OCI-LY7 (cell line): ENCODE measurements around the gene TSPAN5. TPM values are rescaled to one million over a fixed set of nuclear protein-coding genes. Genes with fewer than 3 reads are reported as not detected.

Source experiments
- BruUV-seq: library from RNA; stranded (reverse); fragments of 400-500 nt; replicated peaks from 2 replicates; lab custom pipeline; 2021; lab: Mats Ljungman, UMichigan
- CTCF ChIA-PET: fragments of 300-600 bp; sonication (Branson Sonifier 250); formaldehyde crosslinking; loops from one replicate; lab custom pipeline; 2022; ENCODE audit warnings: antibody characterized with exemption; ENCODE audit not compliant: unreplicated experiment; lab: Charles Lee
- POLR2A ChIA-PET: fragments of 300-600 bp; sonication (Branson Sonifier 250); formaldehyde crosslinking; loops from one replicate; lab custom pipeline; 2022; ENCODE audit warnings: antibody characterized with exemption; lab: Charles Lee
- DNase-seq: peaks from one replicate; pipeline ENCODE4 v3.0.0-alpha.2; 2015; ENCODE audit warnings: low spot score
- H2AFZ ChIP-seq: fragments of 200-600 bp; sonication (generic), shearing (Covaris generic); 2 replicates; pipeline ENCODE4 v1.6.1; 2014; ENCODE audit warnings: mild to moderate bottlenecking, antibody characterized with exemption, low read length, moderate library complexity
- H3K27ac ChIP-seq: fragments of 200-600 bp; sonication (generic); 2 replicates; pipeline ENCODE4 v1.5.1; 2014; ENCODE audit warnings: mixed run types, low read depth, mild to moderate bottlenecking, moderate library complexity, low read length, inconsistent platforms; ENCODE audit not compliant: poor library complexity, severe bottlenecking
- H3K36me3 ChIP-seq: fragments of 200-600 bp; sonication (generic); 2 replicates; pipeline ENCODE4 v1.6.1; 2014; ENCODE audit warnings: mild to moderate bottlenecking, antibody characterized with exemption, low read length, moderate library complexity, mixed read lengths; ENCODE audit not compliant: insufficient read depth
- H3K4me1 ChIP-seq: fragments of 200-600 bp; sonication (generic); 2 replicates; pipeline ENCODE4 v1.5.1; 2014; ENCODE audit warnings: mild to moderate bottlenecking, low read length; ENCODE audit not compliant: insufficient read depth, poor library complexity, severe bottlenecking
- H3K4me2 ChIP-seq: fragments of 200-600 bp; sonication (generic); 2 replicates; pipeline ENCODE4 v1.6.1; 2014; ENCODE audit warnings: mild to moderate bottlenecking, low read length
- H3K4me3 ChIP-seq: fragments of 200-600 bp; sonication (generic); 2 replicates; pipeline ENCODE4 v1.5.1; 2014; ENCODE audit warnings: mild to moderate bottlenecking, low read depth, low read length; ENCODE audit not compliant: poor library complexity, severe bottlenecking
- H3K79me2 ChIP-seq: fragments of 200-600 bp; sonication (generic); 2 replicates; pipeline ENCODE4 v1.6.1; 2016; ENCODE audit warnings: low read depth, mild to moderate bottlenecking, low read length, moderate library complexity, mixed read lengths; ENCODE audit not compliant: insufficient read depth
- H3K9me2 ChIP-seq: fragments of 200-600 bp; sonication (generic); 2 replicates; pipeline ENCODE4 v1.6.1; 2016; ENCODE audit warnings: mild to moderate bottlenecking, low read length, mixed read lengths; ENCODE audit not compliant: insufficient read depth
- H3K9me3 ChIP-seq: fragments of 200-600 bp; sonication (generic); 2 replicates; pipeline ENCODE4 v1.6.1; 2014; ENCODE audit warnings: mild to moderate bottlenecking, mixed run types, low read length, mixed read lengths
- H4K20me1 ChIP-seq: fragments of 200-600 bp; sonication (generic); 2 replicates; pipeline ENCODE4 v1.6.1; 2014; ENCODE audit warnings: mild to moderate bottlenecking, antibody characterized with exemption, low read length, moderate library complexity, mixed read lengths; ENCODE audit not compliant: insufficient read depth
- CTCF ChIP-seq: fragments of 200-600 bp; sonication (generic); conservative IDR thresholded peaks from 2 replicates; pipeline ENCODE4 v1.5.1; 2014; ENCODE audit warnings: mild to moderate bottlenecking, antibody characterized with exemption, low read length, moderate library complexity, mixed read lengths
- EZH2phosphoT487 ChIP-seq: fragments of 200-600 bp; sonication (generic); IDR thresholded peaks from 2 replicates; pipeline ENCODE4 v1.6.1; 2018; ENCODE audit warnings: low read depth, borderline replicate concordance, mild to moderate bottlenecking, mixed run types, antibody characterized with exemption, low read length, moderate library complexity, mixed read lengths
- intact Hi-C: fragments of 100-400 bp; cut with micrococcal nuclease; formaldehyde crosslinking; loops from one replicate; pipeline ENCODE4 v1.10.0; 2022; ENCODE audit not compliant: unreplicated experiment
- total RNA-seq, 2 experiments: library from RNA; depleted of rRNA in 1 of 2; stranded (reverse); fragments of >200 nt in 1 of 2; shearing (Covaris generic) in 1 of 2; gene quantifications; 2 replicates each; pipeline ENCODE4 v1.2.3, GENCODE V29; 2014 to 2022

Gene TSPAN5
- total RNA-seq, 2 experiments from 2014 or later: not detected

GRCh38 chr4:98612318-98613250, 45.8 kb downstream of the TSPAN5 start:
- Histone ChIP-seq H3K4me2 (no peak overlapping the region), H4K20me1 (no peaks in the 10 kb centered on the region), H3K4me3 (no peak overlapping the region), H2AFZ (no peak overlapping the region), H3K36me3 (no peaks in the 10 kb centered on the region), H3K79me2 (no peaks in the 10 kb centered on the region), H3K9me3 (no peaks in the 10 kb centered on the region), H3K9me2 (no peaks in the 10 kb centered on the region), H3K4me1 (no peaks in the 10 kb centered on the region), H3K27ac (no peak overlapping the region)
- no peak for DNase-seq
- TF ChIP-seq CTCF (no peak), EZH2phosphoT487 (no peak)
- intact Hi-C loops: no loop called here
- no TSS peak for BruUV-seq
- ChIA-PET POLR2A (no interaction called here), CTCF (no interaction called here)

GRCh38 chr4:98611677-98612317, 46.6 kb downstream of the TSPAN5 start:
- Histone ChIP-seq H3K36me3 (no peaks in the 10 kb centered on the region), H2AFZ (no peak overlapping the region), H3K9me2 (no peaks in the 10 kb centered on the region), H3K4me3 (no peak overlapping the region), H4K20me1 (no peaks in the 10 kb centered on the region), H3K27ac (no peak overlapping the region), H3K4me2 (no peak overlapping the region), H3K4me1 (no peaks in the 10 kb centered on the region), H3K79me2 (no peaks in the 10 kb centered on the region), H3K9me3 (no peaks in the 10 kb centered on the region)
- POLR2A ChIA-PET: no interaction called here
- no peak for DNase-seq
- CTCF ChIA-PET: no interaction called here
- no peak for TF ChIP-seq EZH2phosphoT487
- no peak for TF ChIP-seq CTCF
- no TSS peak for BruUV-seq
- intact Hi-C loops: no loop called here
